MCF 10A (cell line): ENCODE measurements around the gene IFNA16. TPM values are rescaled to one million over a fixed set of nuclear protein-coding genes. Genes with fewer than 3 reads are reported as not detected.
"Not testable (repeated sequence)": the region's sequence is repeated elsewhere in the genome, so short reads cannot be mapped to it uniquely, and the experiment has no call there.

ENCODE experiments used
- BruUV-seq: library from RNA; stranded (reverse); fragments of 400-500 nt; replicated peaks from 2 replicates; lab custom pipeline; 2021; lab: Mats Ljungman, UMichigan
- CTCF ChIA-PET: fragments of 300-600 bp; sonication (Branson Sonifier 250); formaldehyde crosslinking; extraction: SDS; loops from one replicate; lab custom pipeline; 2021; ENCODE audit warnings: antibody characterized with exemption, inconsistent platforms; lab: Yijun Ruan, JAX
- POLR2A ChIA-PET: fragments of 300-600, 350-650 bp; sonication (Branson Sonifier 250); formaldehyde crosslinking; extraction: SDS; loops from one replicate; lab custom pipeline; 2020; ENCODE audit warnings: antibody characterized with exemption, inconsistent platforms; lab: Yijun Ruan, JAX
- DNase-seq: peaks from one replicate; pipeline ENCODE4 v3.0.0-alpha.2; 2018; ENCODE audit not compliant: unreplicated experiment
- H3K27ac Mint-ChIP-seq: one replicate; pipeline ENCODE4 v1.8.0; 2022; ENCODE audit warnings: mild to moderate bottlenecking, low read depth, mixed read lengths; ENCODE audit not compliant: unreplicated experiment
- H3K27me3 Mint-ChIP-seq: one replicate; pipeline ENCODE4 v1.8.0; 2022; ENCODE audit warnings: mixed read lengths; ENCODE audit not compliant: insufficient read depth, unreplicated experiment
- H3K36me3 Mint-ChIP-seq: one replicate; pipeline ENCODE4 v1.8.0; 2022; ENCODE audit warnings: mild to moderate bottlenecking, moderate library complexity, mixed read lengths; ENCODE audit not compliant: insufficient read depth, unreplicated experiment
- H3K4me1 Mint-ChIP-seq: one replicate; pipeline ENCODE4 v1.8.0; 2022; ENCODE audit warnings: mixed read lengths; ENCODE audit not compliant: insufficient read depth, unreplicated experiment
- H3K4me3 Mint-ChIP-seq: one replicate; pipeline ENCODE4 v1.8.0; 2022; ENCODE audit warnings: mild to moderate bottlenecking, moderate library complexity, mixed read lengths; ENCODE audit not compliant: unreplicated experiment
- H3K9me3 Mint-ChIP-seq: one replicate; pipeline ENCODE4 v1.8.0; 2022; ENCODE audit warnings: mixed read lengths; ENCODE audit not compliant: unreplicated experiment
- intact Hi-C: fragments of 100-400 bp; cut with micrococcal nuclease; formaldehyde crosslinking; loops from 2 replicates; pipeline ENCODE4 v1.14.1; 2022
- total RNA-seq: library from RNA; stranded (reverse); gene quantifications from 2 replicates; pipeline ENCODE4 v1.2.3, GENCODE V29; 2022
- TF ChIP-seq, protein P1 (sequence below): fragments of 200-600 bp; IDR thresholded peaks from one replicate; pipeline ENCODE4 v1.8.0; 2022; ENCODE audit warnings: antibody characterized with exemption, mild to moderate bottlenecking; ENCODE audit not compliant: unreplicated experiment

The IFNA16 gene
- total RNA-seq, 1 experiment from 2014 or later, result not detected

DNA sequence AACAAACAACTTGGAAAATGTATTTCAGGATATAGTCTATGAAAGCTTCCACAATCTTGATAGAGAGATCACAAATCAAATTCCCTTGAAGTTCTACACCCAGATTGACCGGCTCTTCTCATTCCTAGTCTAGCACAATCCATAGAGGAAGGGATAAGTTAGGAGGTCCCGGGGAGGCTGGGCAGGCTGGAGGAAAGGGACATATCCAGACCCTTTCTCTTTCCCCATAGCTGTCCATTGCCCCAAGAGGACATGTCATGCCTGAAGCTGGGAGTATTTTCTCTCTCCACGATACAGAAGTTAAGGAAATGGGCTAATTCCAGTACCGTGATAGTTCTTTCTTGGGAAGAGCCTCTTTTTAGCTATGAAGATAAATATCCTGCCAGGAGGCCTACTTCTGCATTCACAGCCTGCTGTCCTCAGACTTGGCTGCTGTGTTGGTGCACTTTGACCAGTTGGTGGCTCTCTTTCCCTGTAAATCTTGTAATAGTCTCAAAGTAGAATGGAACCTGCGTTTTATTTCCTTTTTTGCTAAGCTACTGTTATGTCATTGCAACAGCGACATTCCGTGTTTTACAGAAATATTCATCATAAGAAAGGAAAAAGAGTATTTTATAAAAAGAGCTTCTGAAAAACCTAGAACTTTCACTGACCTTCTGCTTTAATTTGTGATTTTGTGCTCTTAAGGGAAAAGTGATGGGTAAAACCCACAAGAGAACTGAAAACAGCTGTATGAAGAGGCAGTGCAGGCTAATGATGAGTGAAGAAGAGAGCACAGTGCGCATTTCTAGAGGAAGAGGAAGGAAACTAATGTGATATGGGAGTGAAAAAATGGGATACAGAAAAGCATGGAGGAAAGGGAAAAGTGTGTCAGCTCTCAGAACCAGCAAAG is 18.6 kb upstream of the IFNA16 start:
- H3K4me1 Mint-ChIP-seq, H3K9me3 Mint-ChIP-seq, H3K36me3 Mint-ChIP-seq, BruUV-seq, intact Hi-C loops, H3K4me3 Mint-ChIP-seq, H3K27ac Mint-ChIP-seq: not testable (repeated sequence)
- peaks cover 42% of the 10 kb centered on the region for H3K27me3 Mint-ChIP-seq
- CTCF ChIA-PET, result interaction anchor here (0.6 to 4.0 kb wide), 18 partner anchors 10 to 1371 kb away, joined by 3 to 17 read pairs (median 3); no protein-coding TSS in a partner anchor
- POLR2A ChIA-PET, result interaction anchor here (0.6 kb wide), 1 partner anchor 207 kb away, joined by 4 read pairs; no protein-coding TSS in a partner anchor
- TF ChIP-seq, protein P1, sequence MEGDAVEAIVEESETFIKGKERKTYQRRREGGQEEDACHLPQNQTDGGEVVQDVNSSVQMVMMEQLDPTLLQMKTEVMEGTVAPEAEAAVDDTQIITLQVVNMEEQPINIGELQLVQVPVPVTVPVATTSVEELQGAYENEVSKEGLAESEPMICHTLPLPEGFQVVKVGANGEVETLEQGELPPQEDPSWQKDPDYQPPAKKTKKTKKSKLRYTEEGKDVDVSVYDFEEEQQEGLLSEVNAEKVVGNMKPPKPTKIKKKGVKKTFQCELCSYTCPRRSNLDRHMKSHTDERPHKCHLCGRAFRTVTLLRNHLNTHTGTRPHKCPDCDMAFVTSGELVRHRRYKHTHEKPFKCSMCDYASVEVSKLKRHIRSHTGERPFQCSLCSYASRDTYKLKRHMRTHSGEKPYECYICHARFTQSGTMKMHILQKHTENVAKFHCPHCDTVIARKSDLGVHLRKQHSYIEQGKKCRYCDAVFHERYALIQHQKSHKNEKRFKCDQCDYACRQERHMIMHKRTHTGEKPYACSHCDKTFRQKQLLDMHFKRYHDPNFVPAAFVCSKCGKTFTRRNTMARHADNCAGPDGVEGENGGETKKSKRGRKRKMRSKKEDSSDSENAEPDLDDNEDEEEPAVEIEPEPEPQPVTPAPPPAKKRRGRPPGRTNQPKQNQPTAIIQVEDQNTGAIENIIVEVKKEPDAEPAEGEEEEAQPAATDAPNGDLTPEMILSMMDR, result peak; percentile 18
- DNase-seq, result peak; percentile 37

DNA sequence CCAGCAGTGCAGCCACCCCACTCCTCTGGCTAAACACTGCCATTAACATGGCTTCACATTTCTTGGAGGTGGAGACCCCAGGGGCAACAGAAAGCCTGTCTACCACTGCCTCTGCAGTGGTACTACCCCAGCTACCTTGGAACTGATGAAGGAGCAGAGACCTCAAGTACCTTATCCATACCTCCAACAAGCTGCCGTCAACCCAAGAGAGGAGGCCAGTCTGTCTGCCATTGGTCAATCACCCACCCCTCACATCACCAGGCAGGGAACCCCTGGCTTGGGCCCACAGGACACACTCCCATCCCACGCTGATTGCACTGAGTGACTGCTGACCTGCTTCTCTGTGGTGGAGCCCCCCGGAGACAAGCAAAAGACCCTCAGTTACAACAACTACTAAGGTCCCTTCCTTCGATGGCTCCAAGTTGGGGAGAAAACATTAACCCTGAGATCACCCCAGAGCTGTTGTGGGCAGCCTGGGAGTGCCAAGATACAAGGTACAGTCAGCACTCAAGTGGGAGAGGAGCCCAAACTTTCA is 17.1 kb upstream of the IFNA16 start:
- Mint-ChIP-seq H3K9me3 (no peaks in the 10 kb centered on the region), H3K4me1 (peaks cover 5% of the 10 kb centered on the region), H3K4me3 (no peak overlapping the region), H3K36me3 (no peaks in the 10 kb centered on the region), H3K27ac (no peak overlapping the region), H3K27me3 (peaks cover 32% of the 10 kb centered on the region)
- ChIA-PET CTCF (interaction anchor here (0.7 to 4.0 kb wide), 2 partner anchors 19 to 22 kb away, joined by 3 to 17 read pairs; no protein-coding TSS in a partner anchor), POLR2A (no interaction called here)
- BruUV-seq, result no TSS peak
- TF ChIP-seq, protein P1, result no peak
- intact Hi-C loops, result no loop called here
- no peak for DNase-seq

DNA sequence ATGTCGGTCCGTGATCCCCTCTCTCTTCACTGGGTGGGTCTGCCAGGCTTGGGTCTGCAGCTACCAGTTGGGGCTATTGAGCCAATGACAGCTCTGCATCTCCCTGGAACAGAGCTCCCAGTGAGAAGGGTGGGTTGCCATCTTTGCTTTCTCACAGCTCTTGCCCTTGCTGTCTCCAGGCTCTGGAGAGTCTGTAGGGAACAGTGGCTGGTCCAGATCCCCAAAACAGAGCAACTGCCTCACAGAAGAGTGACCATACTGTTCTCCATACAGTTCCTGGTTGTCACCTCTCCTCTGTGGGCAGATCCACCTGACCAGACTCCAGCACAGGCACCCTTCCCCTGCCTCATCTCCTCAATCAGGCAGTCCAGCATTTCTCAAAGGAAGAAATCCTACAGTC is 16.1 kb upstream of the IFNA16 start:
- Mint-ChIP-seq H3K27ac (no peak overlapping the region), H3K36me3 (no peaks in the 10 kb centered on the region), H3K9me3 (no peaks in the 10 kb centered on the region), H3K27me3 (peaks cover 26% of the 10 kb centered on the region), H3K4me3 (no peak overlapping the region), H3K4me1 (peaks cover 5% of the 10 kb centered on the region)
- intact Hi-C loops, result no loop called here
- CTCF ChIA-PET, result no interaction called here
- DNase-seq, result no peak
- TF ChIP-seq, protein P1, result no peak
- no TSS peak for BruUV-seq
- POLR2A ChIA-PET, result no interaction called here

DNA sequence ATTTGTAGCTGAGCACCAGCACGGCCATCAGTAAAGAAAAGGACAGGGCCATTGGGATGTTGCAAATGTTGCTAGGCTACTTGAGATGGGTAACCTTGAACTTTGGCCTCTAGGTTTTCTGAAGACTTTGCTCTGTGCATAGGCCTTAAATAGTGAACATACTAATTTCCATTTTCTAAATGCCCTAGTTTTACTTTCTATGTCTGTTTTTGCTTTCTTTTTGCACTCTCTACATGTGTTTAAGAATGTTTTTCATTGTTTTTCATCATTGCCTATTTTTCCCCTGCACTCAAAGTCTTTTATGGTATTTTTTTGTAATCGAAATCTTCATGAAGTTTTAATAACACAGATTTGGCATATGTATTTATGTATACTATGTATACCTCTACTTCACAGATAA is 11.0 kb upstream of the IFNA16 start, which contains the start of gene IFNA17:
IFNA17 (minus strand) TSS at position 101 of the 400 bp plus-strand sequence; CDS start at position 52, 49 bp downstream.
- no TSS peak for BruUV-seq
- no peaks in the 10 kb centered on the region for H3K9me3 Mint-ChIP-seq
- CTCF ChIA-PET, result no interaction called here

More for the DNA sequence above, 11.0 kb upstream of the IFNA16 start, which contains the start of gene IFNA17:
- Mint-ChIP-seq H3K4me1 (no peaks in the 10 kb centered on the region), H3K36me3 (no peaks in the 10 kb centered on the region), H3K27ac (no peak within 1 kb of the TSS), H3K4me3 (no peak within 1 kb of the TSS), H3K27me3 (peaks cover 47% of the 10 kb centered on the region)
- no peak for DNase-seq
- POLR2A ChIA-PET, result no interaction called here
- intact Hi-C loops, result no loop called here
- TF ChIP-seq, protein P1, result no peak
